A673 (cell line): ENCODE data around the gene GLCE.

Experiments
- EZH2 ChIP-seq: fragments of 200-600 bp; sonication (generic); IDR thresholded peaks from 2 replicates; pipeline ENCODE4 v1.6.1; 2017; ENCODE audit warnings: borderline replicate concordance, low read depth, mild to moderate bottlenecking, mixed read lengths, antibody characterized with exemption, low read length; ENCODE audit not compliant: poor library complexity, severe bottlenecking
- TF ChIP-seq, protein P1 (sequence below): fragments of 300-800, 200-600 bp; sonication (generic); conservative IDR thresholded peaks from 2 replicates; pipeline ENCODE4 v1.5.1; 2017; ENCODE audit warnings: low read depth, mild to moderate bottlenecking, antibody characterized with exemption, low read length, moderate library complexity, mixed read lengths

DNA sequence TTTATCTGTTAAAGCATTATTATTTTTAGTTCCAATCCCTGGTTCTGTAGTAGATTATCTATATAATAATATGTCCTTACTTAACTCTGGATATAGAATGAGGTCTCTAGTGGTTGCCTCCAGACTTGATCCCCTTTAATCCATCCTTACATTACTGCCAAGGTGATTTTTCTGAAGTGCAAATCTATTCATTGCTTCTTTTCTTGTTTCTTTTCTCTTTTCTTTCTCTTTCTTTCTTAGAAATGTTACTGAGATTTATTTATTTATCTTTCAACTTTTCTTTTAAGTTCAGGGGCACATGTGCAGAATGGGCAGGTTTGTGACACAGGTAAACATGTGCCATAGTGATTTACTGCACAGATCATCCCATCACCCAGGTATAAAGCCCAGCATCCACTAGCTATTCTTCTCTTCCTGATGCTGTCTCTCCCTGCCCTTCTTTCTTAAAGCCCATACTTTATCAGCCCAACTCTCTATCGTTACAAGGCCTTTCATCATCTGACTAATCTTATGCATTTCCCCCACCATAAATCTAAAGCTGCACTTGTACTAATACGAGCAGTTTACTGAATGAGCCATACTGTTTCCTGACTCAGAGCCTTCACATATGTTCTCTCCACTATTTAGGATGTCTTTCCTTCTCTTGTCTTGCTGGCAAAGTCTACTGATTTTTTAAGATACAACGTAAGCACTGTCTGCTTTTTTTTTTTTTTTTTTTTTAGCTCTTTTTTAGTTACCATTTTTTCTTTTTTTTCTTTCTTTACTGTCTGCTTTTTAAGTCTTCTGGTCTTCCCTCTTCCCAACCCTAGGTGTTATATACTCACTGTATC, 4.6 kb downstream of the GLCE start:
- TF ChIP-seq, protein P1, sequence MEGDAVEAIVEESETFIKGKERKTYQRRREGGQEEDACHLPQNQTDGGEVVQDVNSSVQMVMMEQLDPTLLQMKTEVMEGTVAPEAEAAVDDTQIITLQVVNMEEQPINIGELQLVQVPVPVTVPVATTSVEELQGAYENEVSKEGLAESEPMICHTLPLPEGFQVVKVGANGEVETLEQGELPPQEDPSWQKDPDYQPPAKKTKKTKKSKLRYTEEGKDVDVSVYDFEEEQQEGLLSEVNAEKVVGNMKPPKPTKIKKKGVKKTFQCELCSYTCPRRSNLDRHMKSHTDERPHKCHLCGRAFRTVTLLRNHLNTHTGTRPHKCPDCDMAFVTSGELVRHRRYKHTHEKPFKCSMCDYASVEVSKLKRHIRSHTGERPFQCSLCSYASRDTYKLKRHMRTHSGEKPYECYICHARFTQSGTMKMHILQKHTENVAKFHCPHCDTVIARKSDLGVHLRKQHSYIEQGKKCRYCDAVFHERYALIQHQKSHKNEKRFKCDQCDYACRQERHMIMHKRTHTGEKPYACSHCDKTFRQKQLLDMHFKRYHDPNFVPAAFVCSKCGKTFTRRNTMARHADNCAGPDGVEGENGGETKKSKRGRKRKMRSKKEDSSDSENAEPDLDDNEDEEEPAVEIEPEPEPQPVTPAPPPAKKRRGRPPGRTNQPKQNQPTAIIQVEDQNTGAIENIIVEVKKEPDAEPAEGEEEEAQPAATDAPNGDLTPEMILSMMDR: no peak
- no peak for TF ChIP-seq EZH2
